H1 (cell line): ENCODE data around the gene PLEKHA4. TPM values are rescaled to one million over a fixed set of nuclear protein-coding genes. Genes with fewer than 3 reads are reported as not detected.

Experiments used
- BCL11A ChIP-seq, 2 experiments: IDR thresholded peaks; one replicate each; pipeline ENCODE4 v1.6.1; 2011; ENCODE audit warnings: low read depth in 2 of 2, low read length in 2 of 2, mild to moderate bottlenecking in 2 of 2
- BRCA1 ChIP-seq: IDR thresholded peaks from 2 replicates; pipeline ENCODE4 v1.6.1; 2012; ENCODE audit warnings: low read depth, low read length, improper control_type of control experiment
- NRF1 ChIP-seq: IDR thresholded peaks from 2 replicates; pipeline ENCODE4 v1.6.1; 2011; ENCODE audit warnings: mild to moderate bottlenecking, low read depth, low read length, improper control_type of control experiment
- RFX5 ChIP-seq: IDR thresholded peaks from 2 replicates; pipeline ENCODE4 v1.6.1; 2011; ENCODE audit warnings: low read depth, low read length, improper control_type of control experiment, borderline replicate concordance
- SP1 ChIP-seq: IDR thresholded peaks from 2 replicates; pipeline ENCODE4 v1.6.1; 2011; ENCODE audit warnings: low read depth, low read length
- SP4 ChIP-seq: IDR thresholded peaks from 2 replicates; pipeline ENCODE4 v1.6.1; 2012; ENCODE audit warnings: low read length, inconsistent platforms
- YY1 ChIP-seq: IDR thresholded peaks from 2 replicates; pipeline ENCODE4 v1.6.1; 2011; ENCODE audit warnings: low read depth, mild to moderate bottlenecking, low read length
- polyA plus RNA-seq, 7 experiments: library from polyadenylated mRNA; depleted of rRNA in 3 of 7; stranded (reverse) in 5 of 7; unstranded in 2 of 7; fragments of >200 nt in 5 of 7; fragments of 200-250 nt in 2 of 7; gene quantifications; 1 replicate in 5 of 7; 2 replicates in 1 of 7; 4 replicates in 1 of 7; pipeline versions ENCODE4 v1.2.1 to v1.2.3, GENCODE V29; 2011 to 2013; ENCODE audit warnings: missing spikeins in 2 of 7, mixed read lengths in 2 of 7
- total RNA-seq: library from RNA; stranded (reverse); fragmentation: NEBNext Ultra II Directional; extraction: Animal tissue kit (Norgen Biotek cat#: 25700); gene quantifications from 2 replicates; pipeline ENCODE4 v1.2.1, GENCODE V29; 2021
- TF ChIP-seq, protein P1 (sequence below): fragments of 300-600 bp; sonication (generic); IDR thresholded peaks from 2 replicates; pipeline ENCODE4 v1.7.1; 2012; ENCODE audit warnings: low read length, moderate library complexity, mild to moderate bottlenecking, inconsistent platforms; ENCODE audit not compliant: insufficient replicate concordance
- TF ChIP-seq, protein P2 (sequence below): IDR thresholded peaks from 2 replicates; pipeline ENCODE4 v1.6.1; 2012; ENCODE audit warnings: inconsistent platforms
- TF ChIP-seq, protein P3 (sequence below): IDR thresholded peaks from 2 replicates; pipeline ENCODE4 v1.6.1; 2012; ENCODE audit warnings: low read length, inconsistent platforms

PLEKHA4 gene
- total and polyA plus RNA-seq, 2 of the 8 experiments (the other 6 are each of a cell fraction or from before 2014, with no cell fraction given): 8.2 to 18.0 TPM

GRCh38 chr19:48907671-48908070 is 39.3 kb upstream of the PLEKHA4 start (continued):
- TF ChIP-seq, protein P1, sequence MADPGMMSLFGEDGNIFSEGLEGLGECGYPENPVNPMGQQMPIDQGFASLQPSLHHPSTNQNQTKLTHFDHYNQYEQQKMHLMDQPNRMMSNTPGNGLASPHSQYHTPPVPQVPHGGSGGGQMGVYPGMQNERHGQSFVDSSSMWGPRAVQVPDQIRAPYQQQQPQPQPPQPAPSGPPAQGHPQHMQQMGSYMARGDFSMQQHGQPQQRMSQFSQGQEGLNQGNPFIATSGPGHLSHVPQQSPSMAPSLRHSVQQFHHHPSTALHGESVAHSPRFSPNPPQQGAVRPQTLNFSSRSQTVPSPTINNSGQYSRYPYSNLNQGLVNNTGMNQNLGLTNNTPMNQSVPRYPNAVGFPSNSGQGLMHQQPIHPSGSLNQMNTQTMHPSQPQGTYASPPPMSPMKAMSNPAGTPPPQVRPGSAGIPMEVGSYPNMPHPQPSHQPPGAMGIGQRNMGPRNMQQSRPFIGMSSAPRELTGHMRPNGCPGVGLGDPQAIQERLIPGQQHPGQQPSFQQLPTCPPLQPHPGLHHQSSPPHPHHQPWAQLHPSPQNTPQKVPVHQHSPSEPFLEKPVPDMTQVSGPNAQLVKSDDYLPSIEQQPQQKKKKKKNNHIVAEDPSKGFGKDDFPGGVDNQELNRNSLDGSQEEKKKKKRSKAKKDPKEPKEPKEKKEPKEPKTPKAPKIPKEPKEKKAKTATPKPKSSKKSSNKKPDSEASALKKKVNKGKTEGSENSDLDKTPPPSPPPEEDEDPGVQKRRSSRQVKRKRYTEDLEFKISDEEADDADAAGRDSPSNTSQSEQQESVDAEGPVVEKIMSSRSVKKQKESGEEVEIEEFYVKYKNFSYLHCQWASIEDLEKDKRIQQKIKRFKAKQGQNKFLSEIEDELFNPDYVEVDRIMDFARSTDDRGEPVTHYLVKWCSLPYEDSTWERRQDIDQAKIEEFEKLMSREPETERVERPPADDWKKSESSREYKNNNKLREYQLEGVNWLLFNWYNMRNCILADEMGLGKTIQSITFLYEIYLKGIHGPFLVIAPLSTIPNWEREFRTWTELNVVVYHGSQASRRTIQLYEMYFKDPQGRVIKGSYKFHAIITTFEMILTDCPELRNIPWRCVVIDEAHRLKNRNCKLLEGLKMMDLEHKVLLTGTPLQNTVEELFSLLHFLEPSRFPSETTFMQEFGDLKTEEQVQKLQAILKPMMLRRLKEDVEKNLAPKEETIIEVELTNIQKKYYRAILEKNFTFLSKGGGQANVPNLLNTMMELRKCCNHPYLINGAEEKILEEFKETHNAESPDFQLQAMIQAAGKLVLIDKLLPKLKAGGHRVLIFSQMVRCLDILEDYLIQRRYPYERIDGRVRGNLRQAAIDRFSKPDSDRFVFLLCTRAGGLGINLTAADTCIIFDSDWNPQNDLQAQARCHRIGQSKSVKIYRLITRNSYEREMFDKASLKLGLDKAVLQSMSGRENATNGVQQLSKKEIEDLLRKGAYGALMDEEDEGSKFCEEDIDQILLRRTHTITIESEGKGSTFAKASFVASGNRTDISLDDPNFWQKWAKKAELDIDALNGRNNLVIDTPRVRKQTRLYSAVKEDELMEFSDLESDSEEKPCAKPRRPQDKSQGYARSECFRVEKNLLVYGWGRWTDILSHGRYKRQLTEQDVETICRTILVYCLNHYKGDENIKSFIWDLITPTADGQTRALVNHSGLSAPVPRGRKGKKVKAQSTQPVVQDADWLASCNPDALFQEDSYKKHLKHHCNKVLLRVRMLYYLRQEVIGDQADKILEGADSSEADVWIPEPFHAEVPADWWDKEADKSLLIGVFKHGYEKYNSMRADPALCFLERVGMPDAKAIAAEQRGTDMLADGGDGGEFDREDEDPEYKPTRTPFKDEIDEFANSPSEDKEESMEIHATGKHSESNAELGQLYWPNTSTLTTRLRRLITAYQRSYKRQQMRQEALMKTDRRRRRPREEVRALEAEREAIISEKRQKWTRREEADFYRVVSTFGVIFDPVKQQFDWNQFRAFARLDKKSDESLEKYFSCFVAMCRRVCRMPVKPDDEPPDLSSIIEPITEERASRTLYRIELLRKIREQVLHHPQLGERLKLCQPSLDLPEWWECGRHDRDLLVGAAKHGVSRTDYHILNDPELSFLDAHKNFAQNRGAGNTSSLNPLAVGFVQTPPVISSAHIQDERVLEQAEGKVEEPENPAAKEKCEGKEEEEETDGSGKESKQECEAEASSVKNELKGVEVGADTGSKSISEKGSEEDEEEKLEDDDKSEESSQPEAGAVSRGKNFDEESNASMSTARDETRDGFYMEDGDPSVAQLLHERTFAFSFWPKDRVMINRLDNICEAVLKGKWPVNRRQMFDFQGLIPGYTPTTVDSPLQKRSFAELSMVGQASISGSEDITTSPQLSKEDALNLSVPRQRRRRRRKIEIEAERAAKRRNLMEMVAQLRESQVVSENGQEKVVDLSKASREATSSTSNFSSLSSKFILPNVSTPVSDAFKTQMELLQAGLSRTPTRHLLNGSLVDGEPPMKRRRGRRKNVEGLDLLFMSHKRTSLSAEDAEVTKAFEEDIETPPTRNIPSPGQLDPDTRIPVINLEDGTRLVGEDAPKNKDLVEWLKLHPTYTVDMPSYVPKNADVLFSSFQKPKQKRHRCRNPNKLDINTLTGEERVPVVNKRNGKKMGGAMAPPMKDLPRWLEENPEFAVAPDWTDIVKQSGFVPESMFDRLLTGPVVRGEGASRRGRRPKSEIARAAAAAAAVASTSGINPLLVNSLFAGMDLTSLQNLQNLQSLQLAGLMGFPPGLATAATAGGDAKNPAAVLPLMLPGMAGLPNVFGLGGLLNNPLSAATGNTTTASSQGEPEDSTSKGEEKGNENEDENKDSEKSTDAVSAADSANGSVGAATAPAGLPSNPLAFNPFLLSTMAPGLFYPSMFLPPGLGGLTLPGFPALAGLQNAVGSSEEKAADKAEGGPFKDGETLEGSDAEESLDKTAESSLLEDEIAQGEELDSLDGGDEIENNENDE: no peak
- TF ChIP-seq RFX5 (no peak), SP1 (no peak), BRCA1 (no peak), SP4 (no peak), NRF1 (no peak), YY1 (no peak), BCL11A (IDR thresholded peaks at IDR 0.05; ENCODE audit: low read depth in 2 of 2, low read length in 2 of 2) (no peak)
- TF ChIP-seq, protein P2, sequence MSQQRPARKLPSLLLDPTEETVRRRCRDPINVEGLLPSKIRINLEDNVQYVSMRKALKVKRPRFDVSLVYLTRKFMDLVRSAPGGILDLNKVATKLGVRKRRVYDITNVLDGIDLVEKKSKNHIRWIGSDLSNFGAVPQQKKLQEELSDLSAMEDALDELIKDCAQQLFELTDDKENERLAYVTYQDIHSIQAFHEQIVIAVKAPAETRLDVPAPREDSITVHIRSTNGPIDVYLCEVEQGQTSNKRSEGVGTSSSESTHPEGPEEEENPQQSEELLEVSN: no peak
- TF ChIP-seq, protein P3, sequence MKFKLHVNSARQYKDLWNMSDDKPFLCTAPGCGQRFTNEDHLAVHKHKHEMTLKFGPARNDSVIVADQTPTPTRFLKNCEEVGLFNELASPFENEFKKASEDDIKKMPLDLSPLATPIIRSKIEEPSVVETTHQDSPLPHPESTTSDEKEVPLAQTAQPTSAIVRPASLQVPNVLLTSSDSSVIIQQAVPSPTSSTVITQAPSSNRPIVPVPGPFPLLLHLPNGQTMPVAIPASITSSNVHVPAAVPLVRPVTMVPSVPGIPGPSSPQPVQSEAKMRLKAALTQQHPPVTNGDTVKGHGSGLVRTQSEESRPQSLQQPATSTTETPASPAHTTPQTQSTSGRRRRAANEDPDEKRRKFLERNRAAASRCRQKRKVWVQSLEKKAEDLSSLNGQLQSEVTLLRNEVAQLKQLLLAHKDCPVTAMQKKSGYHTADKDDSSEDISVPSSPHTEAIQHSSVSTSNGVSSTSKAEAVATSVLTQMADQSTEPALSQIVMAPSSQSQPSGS: no peak
